Astrocyte of the spinal cord (primary cell): ENCODE data around the gene CCM2.
"Not testable (repeated sequence)": the region's sequence is repeated elsewhere in the genome, so short reads cannot be mapped to it uniquely, and the experiment has no call there.

Experiments
- DNase-seq: peaks from one replicate; pipeline ENCODE4 v3.0.0; 2011; ENCODE audit warnings: low read depth, low spot score
- H3K4me3 ChIP-seq: 2 replicates; pipeline ENCODE4 v1.5.1; 2011; ENCODE audit warnings: low read depth, mild to moderate bottlenecking, low read length, moderate library complexity
- in situ Hi-C: cut with HindIII; loops from 2 replicates; pipeline ENCODE4 v1.10.0; 2017; ENCODE audit warnings: low sequenced_read_pairs
- TF ChIP-seq, protein P1 (sequence below): IDR thresholded peaks from 2 replicates; pipeline ENCODE4 v1.5.1; 2012; ENCODE audit warnings: low read depth, mild to moderate bottlenecking, low read length, inconsistent platforms

Gene CCM2

DNA sequence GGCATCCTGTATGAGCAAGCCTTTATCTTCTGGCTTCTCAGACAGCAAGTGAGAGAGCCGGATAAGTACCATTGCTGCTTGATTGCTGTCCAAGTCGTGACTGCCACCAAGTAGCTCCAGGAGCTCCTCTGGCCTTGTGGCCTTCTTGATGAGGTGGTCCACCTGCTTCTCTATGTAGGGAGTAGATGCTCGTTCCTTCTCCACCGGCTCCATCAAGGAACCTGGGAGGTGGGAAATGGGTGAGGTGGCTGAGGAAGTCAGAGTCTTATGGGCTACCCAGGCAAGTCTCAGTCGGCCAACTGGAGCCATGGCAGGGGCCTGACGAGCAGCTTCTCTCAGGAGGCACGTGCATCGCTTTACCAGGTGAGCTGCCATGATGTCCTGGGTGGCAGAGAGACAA is 108.9 kb downstream of the CCM2 start:
- DNase-seq, result no peak
- H3K4me3 ChIP-seq, result no peak overlapping the region
- TF ChIP-seq, protein P1, sequence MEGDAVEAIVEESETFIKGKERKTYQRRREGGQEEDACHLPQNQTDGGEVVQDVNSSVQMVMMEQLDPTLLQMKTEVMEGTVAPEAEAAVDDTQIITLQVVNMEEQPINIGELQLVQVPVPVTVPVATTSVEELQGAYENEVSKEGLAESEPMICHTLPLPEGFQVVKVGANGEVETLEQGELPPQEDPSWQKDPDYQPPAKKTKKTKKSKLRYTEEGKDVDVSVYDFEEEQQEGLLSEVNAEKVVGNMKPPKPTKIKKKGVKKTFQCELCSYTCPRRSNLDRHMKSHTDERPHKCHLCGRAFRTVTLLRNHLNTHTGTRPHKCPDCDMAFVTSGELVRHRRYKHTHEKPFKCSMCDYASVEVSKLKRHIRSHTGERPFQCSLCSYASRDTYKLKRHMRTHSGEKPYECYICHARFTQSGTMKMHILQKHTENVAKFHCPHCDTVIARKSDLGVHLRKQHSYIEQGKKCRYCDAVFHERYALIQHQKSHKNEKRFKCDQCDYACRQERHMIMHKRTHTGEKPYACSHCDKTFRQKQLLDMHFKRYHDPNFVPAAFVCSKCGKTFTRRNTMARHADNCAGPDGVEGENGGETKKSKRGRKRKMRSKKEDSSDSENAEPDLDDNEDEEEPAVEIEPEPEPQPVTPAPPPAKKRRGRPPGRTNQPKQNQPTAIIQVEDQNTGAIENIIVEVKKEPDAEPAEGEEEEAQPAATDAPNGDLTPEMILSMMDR, result no peak
- in situ Hi-C loops, result no loop called here

DNA sequence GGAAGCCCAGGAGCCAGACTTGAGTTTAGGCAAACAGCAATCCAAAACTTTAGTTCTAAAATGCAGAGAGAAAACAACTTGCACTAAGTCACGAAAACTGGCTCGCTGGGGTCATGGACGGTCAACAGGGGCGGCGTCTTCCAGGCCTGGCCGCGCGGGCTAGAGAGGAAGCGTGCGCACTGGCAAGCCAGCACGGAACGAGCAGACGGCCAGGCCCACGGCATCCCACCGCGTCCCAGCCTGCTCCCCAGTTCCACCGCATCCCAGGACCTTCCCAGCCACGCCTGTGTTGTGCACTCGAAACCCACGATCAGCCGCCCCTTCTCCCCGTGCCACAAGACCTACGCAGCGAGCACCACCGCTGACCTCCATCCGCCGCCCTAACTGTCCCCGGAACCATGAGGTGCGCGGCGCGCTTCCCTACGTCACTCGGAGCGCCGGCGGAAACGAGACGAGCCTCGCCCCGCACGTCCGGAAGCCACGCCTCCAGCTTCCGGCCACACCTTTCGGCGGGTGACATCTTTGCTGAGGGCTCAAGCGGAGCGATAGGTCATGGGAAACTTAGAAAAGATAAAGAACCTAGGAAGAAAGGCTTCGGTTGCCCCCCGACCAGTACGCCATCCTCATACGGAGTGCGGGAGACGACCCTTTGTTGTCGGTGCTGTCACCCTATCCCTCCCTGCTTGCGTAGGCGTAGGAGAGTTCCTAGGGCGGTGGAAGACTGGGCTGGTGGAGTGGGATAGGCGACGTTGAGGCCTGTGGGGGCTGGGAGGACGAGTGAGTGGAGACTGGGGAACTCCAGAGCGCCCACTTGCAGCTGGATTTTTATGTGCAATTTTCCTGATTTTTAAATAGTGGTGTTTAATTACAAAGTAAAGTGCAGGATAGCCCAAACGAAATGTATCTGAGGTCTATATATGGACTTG is 111.6 kb downstream of the CCM2 start, which contains the start of gene TBRG4:
TSS of gene TBRG4 (minus strand) at position 400 of the 926 bp plus-strand sequence. CDS start 2,460 bp downstream, outside the sequence.
- peak within 1 kb of the TSS; percentile 96 for H3K4me3 ChIP-seq
- DNase-seq, result peak; percentile 94
- in situ Hi-C loops, result no loop called here
- TF ChIP-seq, protein P1, result peak; percentile 41

DNA sequence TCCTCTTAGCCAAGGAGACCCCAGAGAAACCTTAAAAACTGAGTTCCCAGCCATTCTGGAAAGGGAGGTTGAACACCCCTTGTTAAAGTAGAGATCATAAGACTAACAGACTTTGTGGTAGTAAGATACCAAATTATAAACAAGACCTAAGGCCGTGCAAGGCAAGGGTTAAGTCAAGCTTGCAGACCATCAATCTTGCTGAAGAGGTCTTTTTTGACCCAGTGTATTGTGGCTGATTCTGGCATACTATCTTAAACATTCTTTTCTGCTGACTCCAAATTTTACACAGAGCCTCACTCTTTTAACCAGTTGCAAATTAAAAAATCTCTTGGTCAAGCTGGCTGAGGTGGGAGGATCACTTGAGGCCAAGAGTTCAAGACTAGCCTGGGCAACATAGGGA is 112.6 kb downstream of the CCM2 start:
- TF ChIP-seq, protein P1, result no peak
- H3K4me3 ChIP-seq, result no peak overlapping the region
- DNase-seq, result peak; percentile 6
- in situ Hi-C loops, result no loop called here

DNA sequence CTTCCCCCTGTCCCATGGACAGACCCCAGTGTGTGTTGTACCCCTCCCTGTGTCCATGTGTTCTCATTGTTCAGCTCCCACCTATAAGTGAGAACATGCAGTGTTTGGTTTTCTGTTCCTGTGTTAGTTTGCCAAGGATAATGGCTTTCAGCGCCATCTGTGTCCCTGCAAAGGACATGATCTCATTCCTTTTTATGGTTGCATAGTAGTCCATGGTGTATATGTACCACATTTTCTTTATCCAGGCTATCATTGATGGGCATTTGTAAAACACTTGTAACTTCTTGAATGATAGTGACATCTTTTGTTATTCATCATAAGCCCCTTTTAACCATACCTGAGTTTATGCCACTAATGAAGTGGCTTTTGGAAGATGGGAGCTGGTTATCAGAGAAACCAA is 114.3 kb downstream of the CCM2 start:
- in situ Hi-C loops, H3K4me3 ChIP-seq, DNase-seq: not testable (repeated sequence)

DNA sequence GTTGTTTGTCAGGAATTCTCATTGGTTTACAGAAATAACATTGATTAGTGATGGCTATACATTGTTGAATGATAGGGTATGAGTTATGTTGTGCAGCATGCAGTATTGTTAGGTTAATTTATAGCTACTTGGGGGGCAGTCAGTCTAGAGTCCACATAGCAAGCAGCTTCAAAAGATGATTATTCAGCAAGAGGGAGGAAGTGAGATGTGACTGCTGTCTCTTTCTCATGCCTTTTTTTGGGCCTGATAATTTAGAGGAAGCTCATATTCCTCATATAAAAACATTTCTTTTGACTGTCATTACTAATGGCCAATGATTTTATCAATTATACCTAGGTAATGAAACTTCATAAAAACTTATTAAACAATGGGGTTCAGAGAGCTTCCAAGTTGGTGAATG is 114.9 kb downstream of the CCM2 start:
- DNase-seq, result no peak
- TF ChIP-seq, protein P1, result no peak
- H3K4me3 ChIP-seq, result no peak overlapping the region
- in situ Hi-C loops, result no loop called here

DNA sequence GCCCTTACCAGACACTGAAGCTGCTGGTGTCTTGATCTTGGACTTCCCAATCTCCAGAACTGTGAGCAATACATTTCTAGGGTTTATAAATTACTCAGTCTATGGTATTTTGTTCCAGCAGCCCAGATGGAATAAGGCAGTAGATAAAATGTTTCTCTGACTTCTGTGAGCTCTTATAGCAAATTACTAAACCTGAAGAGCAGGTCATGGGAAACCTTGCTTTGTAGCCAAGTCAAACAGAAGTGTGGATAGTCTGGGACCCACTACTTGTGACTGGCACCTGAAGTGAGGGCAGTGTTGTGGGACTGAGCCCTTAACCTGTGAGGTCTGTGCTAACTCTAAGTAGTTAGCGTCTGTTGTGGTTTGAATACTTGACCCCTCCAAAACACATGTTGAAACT is 116.0 kb downstream of the CCM2 start:
- in situ Hi-C loops, result no loop called here
- DNase-seq, result no peak
- TF ChIP-seq, protein P1, result no peak
- H3K4me3 ChIP-seq, result no peak overlapping the region

DNA sequence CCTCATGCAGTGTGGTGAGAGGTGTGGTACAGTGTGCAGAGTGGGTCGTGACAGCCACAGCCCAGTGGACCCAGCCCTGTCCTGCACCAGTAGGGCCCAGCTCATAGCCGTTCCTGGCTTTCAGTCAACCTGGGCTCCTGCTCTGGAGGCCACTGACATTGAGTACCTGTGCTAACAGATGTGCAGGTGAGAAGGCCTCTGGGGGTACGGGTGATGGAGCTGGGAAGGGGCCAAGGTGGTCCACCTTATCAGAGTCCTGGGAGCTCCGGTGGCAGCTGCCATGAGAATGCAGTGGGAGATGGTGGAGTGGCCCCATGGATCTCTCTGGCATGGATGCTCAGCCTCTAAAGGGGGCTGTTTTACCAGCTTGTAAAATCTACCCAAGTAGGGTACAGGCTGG is 117.6 kb downstream of the CCM2 start:
- TF ChIP-seq, protein P1, result no peak
- H3K4me3 ChIP-seq, result no peak overlapping the region
- in situ Hi-C loops, result no loop called here
- no peak for DNase-seq
